Adipocyte (in vitro differentiated cells): ENCODE results near the gene ATP12A.

ENCODE experiments used
- DNase-seq: peaks from one replicate; pipeline ENCODE4 v3.0.0-alpha.2; 2015; ENCODE audit warnings: low read depth
- H3K27me3 ChIP-seq: replicated peaks from 2 replicates; pipeline ENCODE4 v1.7.0; 2013; ENCODE audit warnings: mild to moderate bottlenecking, low read length, moderate library complexity; ENCODE audit not compliant: control insufficient read depth, insufficient read depth
- H3K36me3 ChIP-seq: 2 replicates; pipeline ENCODE4 v1.7.0; 2013; ENCODE audit warnings: low read length, mild to moderate bottlenecking, moderate library complexity; ENCODE audit not compliant: control insufficient read depth, insufficient read depth, severe bottlenecking
- H3K4me1 ChIP-seq: 2 replicates; pipeline ENCODE4 v1.7.0; 2013; ENCODE audit warnings: mild to moderate bottlenecking, low read length, moderate library complexity; ENCODE audit not compliant: control insufficient read depth, insufficient read depth
- H3K4me3 ChIP-seq: 2 replicates; pipeline ENCODE4 v1.7.0; 2013; ENCODE audit warnings: mild to moderate bottlenecking, low read length, moderate library complexity
- H3K9ac ChIP-seq: 2 replicates; pipeline ENCODE4 v1.7.0; 2013; ENCODE audit warnings: mild to moderate bottlenecking, low read length, moderate library complexity
- H3K9me3 ChIP-seq: 2 replicates; pipeline ENCODE4 v1.7.0; 2013; ENCODE audit warnings: mild to moderate bottlenecking, low read length, moderate library complexity; ENCODE audit not compliant: control insufficient read depth

Gene ATP12A

GRCh38 chr13:24740014-24740890 is 60.0 kb downstream of the ATP12A start:
- H3K9me3 ChIP-seq: no peaks in the 10 kb centered on the region
- H3K4me1 ChIP-seq: no peaks in the 10 kb centered on the region
- H3K4me3 ChIP-seq: no peak overlapping the region
- no peak overlapping the region for H3K9ac ChIP-seq
- no peaks in the 10 kb centered on the region for H3K36me3 ChIP-seq
- peaks cover 34% of the 10 kb centered on the region for H3K27me3 ChIP-seq
- no peak for DNase-seq

GRCh38 chr13:24741016-24741662 is 60.9 kb downstream of the ATP12A start:
- H3K4me1 ChIP-seq: no peaks in the 10 kb centered on the region
- H3K9ac ChIP-seq: no peak overlapping the region
- no peaks in the 10 kb centered on the region for H3K9me3 ChIP-seq
- no peak for DNase-seq
- peaks cover 37% of the 10 kb centered on the region for H3K27me3 ChIP-seq
- no peak overlapping the region for H3K4me3 ChIP-seq
- H3K36me3 ChIP-seq: no peaks in the 10 kb centered on the region

GRCh38 chr13:24741791-24742190 is 61.6 kb downstream of the ATP12A start:
- no peaks in the 10 kb centered on the region for H3K4me1 ChIP-seq
- H3K9me3 ChIP-seq: no peaks in the 10 kb centered on the region
- H3K9ac ChIP-seq: no peak overlapping the region
- H3K36me3 ChIP-seq: no peaks in the 10 kb centered on the region
- no peak overlapping the region for H3K4me3 ChIP-seq
- DNase-seq: no peak
- peaks cover 42% of the 10 kb centered on the region for H3K27me3 ChIP-seq

GRCh38 chr13:24742294-24742693 is 62.1 kb downstream of the ATP12A start:
- Histone ChIP-seq H3K4me1 (no peaks in the 10 kb centered on the region), H3K27me3 (peaks cover 47% of the 10 kb centered on the region), H3K36me3 (no peaks in the 10 kb centered on the region), H3K9ac (no peak overlapping the region), H3K4me3 (no peak overlapping the region), H3K9me3 (no peaks in the 10 kb centered on the region)
- DNase-seq: no peak

- no peak for DNase-seq
- H3K4me1 ChIP-seq: no peaks in the 10 kb centered on the region
- peaks cover 52% of the 10 kb centered on the region for H3K27me3 ChIP-seq
- no peak overlapping the region for H3K9ac ChIP-seq
- H3K4me3 ChIP-seq: no peak overlapping the region
- no peaks in the 10 kb centered on the region for H3K36me3 ChIP-seq
- no peaks in the 10 kb centered on the region for H3K9me3 ChIP-seq
Measured at GRCh38 chr13:24742977-24743376, 62.8 kb downstream of the ATP12A start.

GRCh38 chr13:24744247-24744646 is 64.0 kb downstream of the ATP12A start:
- H3K36me3 ChIP-seq: no peaks in the 10 kb centered on the region
- no peak for DNase-seq
- no peaks in the 10 kb centered on the region for H3K4me1 ChIP-seq
- peaks cover 58% of the 10 kb centered on the region for H3K27me3 ChIP-seq
- H3K9me3 ChIP-seq: no peaks in the 10 kb centered on the region
- H3K9ac ChIP-seq: no peak overlapping the region
- H3K4me3 ChIP-seq: no peak overlapping the region

GRCh38 chr13:24745516-24745860 is 65.3 kb downstream of the ATP12A start:
- H3K9ac ChIP-seq: no peak overlapping the region
- no peaks in the 10 kb centered on the region for H3K36me3 ChIP-seq
- H3K27me3 ChIP-seq: peaks cover 58% of the 10 kb centered on the region
- no peaks in the 10 kb centered on the region for H3K4me1 ChIP-seq
- H3K9me3 ChIP-seq: no peaks in the 10 kb centered on the region
- H3K4me3 ChIP-seq: no peak overlapping the region
- no peak for DNase-seq

GRCh38 chr13:24745861-24746617 is 65.8 kb downstream of the ATP12A start:
- Histone ChIP-seq H3K4me1 (no peaks in the 10 kb centered on the region), H3K4me3 (peak overlapping the region; percentile 71), H3K9me3 (no peaks in the 10 kb centered on the region), H3K36me3 (no peaks in the 10 kb centered on the region), H3K9ac (no peak overlapping the region), H3K27me3 (peaks cover 58% of the 10 kb centered on the region)
- no peak for DNase-seq

- H3K27me3 ChIP-seq: peaks cover 57% of the 10 kb centered on the region
Measured at GRCh38 chr13:24746618-24747247, 66.5 kb downstream of the ATP12A start.

GRCh38 chr13:24747248-24748060 is 67.2 kb downstream of the ATP12A start:
- Histone ChIP-seq H3K9me3 (no peaks in the 10 kb centered on the region), H3K36me3 (no peaks in the 10 kb centered on the region), H3K4me3 (peak overlapping the region; percentile 71), H3K9ac (no peak overlapping the region), H3K4me1 (no peaks in the 10 kb centered on the region), H3K27me3 (peaks cover 59% of the 10 kb centered on the region)
- DNase-seq: peak; percentile 46

More at GRCh38 chr13:24746618-24747247, 66.5 kb downstream of the ATP12A start:
- peak overlapping the region; percentile 71 for H3K4me3 ChIP-seq
- peak; percentile 29 for DNase-seq
- no peak overlapping the region for H3K9ac ChIP-seq
- no peaks in the 10 kb centered on the region for H3K4me1 ChIP-seq
- no peaks in the 10 kb centered on the region for H3K36me3 ChIP-seq
- H3K9me3 ChIP-seq: no peaks in the 10 kb centered on the region
